Stimulated activated CD8-positive, alpha-beta memory T cell treated with anti-CD3 and anti-CD28 coated beads, Interleukin-4, amount 100 ng/mL, for 48 hours (primary cell): Measurements from ENCODE around the gene LRRIQ4.

Experiments used
- DNase-seq: peaks from one replicate; pipeline ENCODE4 v3.0.0-alpha.2; 2020

LRRIQ4 gene

GRCh38 chr3:169863458-169863899 lies 50.8 kb downstream of the LRRIQ4 start:
- DNase-seq, result peak; percentile 78

GRCh38 chr3:169864270-169864669 lies 51.6 kb downstream of the LRRIQ4 start:
- no peak for DNase-seq

GRCh38 chr3:169865176-169865767 lies 52.6 kb downstream of the LRRIQ4 start:
- DNase-seq, result peak; percentile 33

- DNase-seq, result no peak
These were observed 55.0 kb downstream of the LRRIQ4 start for GRCh38 chr3:169867584-169868210.

GRCh38 chr3:169868369-169868768 lies 55.7 kb downstream of the LRRIQ4 start:
- no peak for DNase-seq

GRCh38 chr3:169869484-169870220 lies 57.0 kb downstream of the LRRIQ4 start, which contains the start of gene LRRC31:
TSS of gene LRRC31 (minus strand) at chr3:169869935. CDS start at chr3:169869807, 128 bp downstream.
- no peak for DNase-seq

- DNase-seq, result no peak
These were observed 58.6 kb downstream of the LRRIQ4 start for GRCh38 chr3:169871129-169871886.

GRCh38 chr3:169879013-169879557 lies 66.4 kb downstream of the LRRIQ4 start:
- no peak for DNase-seq

GRCh38 chr3:169879845-169880575 lies 67.3 kb downstream of the LRRIQ4 start:
- no peak for DNase-seq

GRCh38 chr3:169880576-169881250 lies 68.0 kb downstream of the LRRIQ4 start:
- DNase-seq, result no peak

GRCh38 chr3:169886671-169887070 lies 74.0 kb downstream of the LRRIQ4 start:
- no peak for DNase-seq
